HG02678 (cell line): ENCODE data around the gene POR.
A peak's percentile ranks its signal among the peaks of the same experiment; 100 is the strongest.

Experiments
- ATAC-seq: cut with Tn5 transposase; IDR thresholded peaks from one replicate; pipeline ENCODE4 v1.9.1; 2021; ENCODE audit warnings: mild to moderate bottlenecking, moderate library complexity; ENCODE audit not compliant: unreplicated experiment

POR gene

GRCh38 chr7:75915416-75916156, 631 bp downstream of the POR start:
- ATAC-seq: no peak

- ATAC-seq: no peak
Observed at GRCh38 chr7:75916259-75916658, 1.3 kb downstream of the POR start.

GRCh38 chr7:75916685-75917634, 2.0 kb downstream of the POR start:
- no peak for ATAC-seq

GRCh38 chr7:75920431-75921161, 5.6 kb downstream of the POR start:
- no peak for ATAC-seq

GRCh38 chr7:75921479-75921878, 6.5 kb downstream of the POR start:
- no peak for ATAC-seq

- no peak for ATAC-seq
Observed at GRCh38 chr7:75922966-75923603, 8.1 kb downstream of the POR start.

- no peak for ATAC-seq
Observed at GRCh38 chr7:75924256-75924655, 9.3 kb downstream of the POR start.

- no peak for ATAC-seq
Observed at GRCh38 chr7:75924889-75925288, 9.9 kb downstream of the POR start.

- ATAC-seq: no peak
Observed at GRCh38 chr7:75925717-75926435, 10.9 kb downstream of the POR start.

- ATAC-seq: peak; percentile 88
Observed at GRCh38 chr7:75928568-75928914, 13.6 kb downstream of the POR start.

- no peak for ATAC-seq
Observed at GRCh38 chr7:75931680-75932079, 16.7 kb downstream of the POR start.

GRCh38 chr7:75937958-75938786, 23.2 kb downstream of the POR start:
- ATAC-seq: no peak

GRCh38 chr7:75938921-75939320, 24.0 kb downstream of the POR start:
- no peak for ATAC-seq

GRCh38 chr7:75943864-75944263, 28.9 kb downstream of the POR start:
- ATAC-seq: no peak

GRCh38 chr7:75944507-75944906, 29.6 kb downstream of the POR start:
- ATAC-seq: no peak

- ATAC-seq: no peak
Observed at GRCh38 chr7:75945297-75946168, 30.6 kb downstream of the POR start.

GRCh38 chr7:75946207-75946855, 31.4 kb downstream of the POR start:
- no peak for ATAC-seq

GRCh38 chr7:75948179-75948578, 33.2 kb downstream of the POR start:
- no peak for ATAC-seq
